CD14-positive monocyte (primary cell): Measurements from ENCODE around the gene RPL12. TPM values are rescaled to one million over a fixed set of nuclear protein-coding genes. Genes with fewer than 3 reads are reported as not detected.

Experiments
- DNase-seq, 3 donors: peaks; one replicate each; pipeline ENCODE4 v3.0.0-alpha.2; 2011 to 2022
- H2AFZ ChIP-seq: 2 replicates; pipeline ENCODE4 v1.6.0; 2012; ENCODE audit warnings: mild to moderate bottlenecking, low read depth, low read length, inconsistent platforms; ENCODE audit not compliant: insufficient read depth, poor library complexity, severe bottlenecking
- H3K27ac ChIP-seq, 2 donors: 1 replicate in 1 of 2; 2 replicates in 1 of 2; pipeline ENCODE4 v1.5.1; 2012 to 2013; ENCODE audit warnings: low read length in 2 of 2, control low read depth in 1 of 2, inconsistent platforms in 1 of 2, low read depth in 1 of 2, mild to moderate bottlenecking in 1 of 2
- H3K27me3 ChIP-seq, 2 donors: one replicate each; pipeline versions ENCODE4 v1.6.0 to v1.6.1; 2011 to 2013; ENCODE audit warnings: low read length in 2 of 2; ENCODE audit not compliant: control insufficient read depth in 2 of 2, insufficient read depth in 2 of 2
- H3K36me3 ChIP-seq, 2 donors: replicated peaks in 1 of 2; 1 replicate in 1 of 2; 2 replicates in 1 of 2; pipeline versions ENCODE4 v1.5.1 to v1.6.1; 2012 to 2013; ENCODE audit warnings: low read length in 2 of 2, control low read depth in 1 of 2, inconsistent platforms in 1 of 2, mild to moderate bottlenecking in 1 of 2; ENCODE audit not compliant: insufficient read depth in 2 of 2, control insufficient read depth in 1 of 2
- H3K4me1 ChIP-seq, 2 donors: 1 replicate in 1 of 2; 2 replicates in 1 of 2; pipeline versions ENCODE4 v1.5.1 to v1.6.1; 2012 to 2013; ENCODE audit warnings: low read length in 2 of 2, control low read depth in 1 of 2, inconsistent platforms in 1 of 2, mild to moderate bottlenecking in 1 of 2, moderate library complexity in 1 of 2; ENCODE audit not compliant: insufficient read depth in 2 of 2, control insufficient read depth in 1 of 2
- H3K4me2 ChIP-seq: replicated peaks from 2 replicates; pipeline ENCODE3; 2012; ENCODE audit warnings: low read length, moderate library complexity, mild to moderate bottlenecking; ENCODE audit not compliant: poor library complexity, severe bottlenecking; ENCODE audit errors: extremely low read depth
- H3K4me3 ChIP-seq, 3 experiments: fragments of 200-600 bp in 1 of 3; sonication (generic) in 1 of 3; replicated peaks in 1 of 3; 1 replicate in 2 of 3; 2 replicates in 1 of 3; pipeline ENCODE4 v1.5.1; 2011 to 2013; ENCODE audit warnings: low read length in 3 of 3, mild to moderate bottlenecking in 3 of 3, control low read depth in 2 of 3, low read depth in 2 of 3, inconsistent platforms in 1 of 3, moderate library complexity in 1 of 3
- H3K79me2 ChIP-seq: 2 replicates; pipeline ENCODE4 v1.6.0; 2012; ENCODE audit warnings: mild to moderate bottlenecking, control low read depth, inconsistent platforms, low read length, moderate library complexity; ENCODE audit not compliant: insufficient read depth
- H3K9ac ChIP-seq: 2 replicates; pipeline ENCODE4 v1.6.0; 2017; ENCODE audit warnings: low read length, mild to moderate bottlenecking; ENCODE audit not compliant: insufficient read depth, poor library complexity, severe bottlenecking
- H3K9me3 ChIP-seq, 2 donors: replicated peaks in 1 of 2; 1 replicate in 1 of 2; 2 replicates in 1 of 2; pipeline versions ENCODE4 v1.5.1 to v1.6.1; 2012 to 2013; ENCODE audit warnings: low read length in 2 of 2, control low read depth in 1 of 2; ENCODE audit not compliant: control insufficient read depth in 1 of 2, insufficient read depth in 1 of 2
- H4K20me1 ChIP-seq: 2 replicates; pipeline ENCODE4 v1.6.0; 2012; ENCODE audit warnings: mild to moderate bottlenecking, low read length, control low read depth, moderate library complexity; ENCODE audit not compliant: insufficient read depth
- H3K27ac Mint-ChIP-seq, 7 donors: one replicate each; pipeline ENCODE4 v1.8.0; 2020; ENCODE audit warnings: mild to moderate bottlenecking in 7 of 7, mixed read lengths in 7 of 7, moderate library complexity in 6 of 7, inconsistent platforms in 2 of 7
- H3K27me3 Mint-ChIP-seq, 3 donors: one replicate each; pipeline ENCODE4 v1.8.0; 2021 to 2022; ENCODE audit warnings: low read depth in 3 of 3, mild to moderate bottlenecking in 3 of 3, mixed read lengths in 3 of 3, moderate library complexity in 3 of 3, inconsistent platforms in 1 of 3
- H3K36me3 Mint-ChIP-seq, 2 donors: one replicate each; pipeline ENCODE4 v1.8.0; 2020; ENCODE audit warnings: mixed read lengths in 2 of 2, inconsistent platforms in 1 of 2, mild to moderate bottlenecking in 1 of 2
- H3K4me1 Mint-ChIP-seq: one replicate; pipeline ENCODE4 v1.8.0; 2020; ENCODE audit warnings: mild to moderate bottlenecking, mixed read lengths
- H3K4me3 Mint-ChIP-seq, 2 donors: one replicate each; pipeline ENCODE4 v1.8.0; 2020; ENCODE audit warnings: mild to moderate bottlenecking in 2 of 2, mixed read lengths in 2 of 2, moderate library complexity in 1 of 2
- H3K9me3 Mint-ChIP-seq, 7 donors: one replicate each; pipeline ENCODE4 v1.8.0; 2020 to 2022; ENCODE audit warnings: mixed read lengths in 7 of 7, mild to moderate bottlenecking in 6 of 7, moderate library complexity in 6 of 7, inconsistent platforms in 2 of 7
- CTCF ChIP-seq: fragments of 200-600 bp; IDR thresholded peaks from one replicate; pipeline ENCODE4 v1.8.0; 2022; ENCODE audit warnings: antibody characterized with exemption, mild to moderate bottlenecking
- WGBS: methylation state at CpG from one replicate; pipeline ENCODE4 v1.1.5; 2013; ENCODE audit warnings: missing lambda C conversion rate; ENCODE audit not compliant: insufficient coverage; 5-methylcytosine and 5-hydroxymethylcytosine counted together
- intact Hi-C, 2 donors: fragments of 100-400 bp; cut with micrococcal nuclease; formaldehyde crosslinking; loops; one replicate each; pipeline versions ENCODE4 v1.15.0 to v1.15.1; 2023
- polyA plus RNA-seq, 3 donors: library from polyadenylated mRNA; depleted of rRNA in 1 of 3; unstranded in 2 of 3; stranded (reverse) in 1 of 3; fragments of 300-500 nt in 2 of 3; fragments of >200 nt in 1 of 3; fragmentation: Illumina TruSeq in 2 of 3; gene quantifications; 1 replicate in 2 of 3; 2 replicates in 1 of 3; pipeline ENCODE4 v1.2.3, GENCODE V29; 2012 to 2021

The RPL12 gene
- polyA plus RNA-seq, 3 donors = 417 to 1,509 (median 490) TPM

GRCh38 chr9:127485995-127486394 is 34.8 kb upstream of the RPL12 start:
- no peaks in the 10 kb centered on the region for H3K4me1 Mint-ChIP-seq
- Histone ChIP-seq H3K27ac (no peak overlapping the region), H3K79me2 (no peaks in the 10 kb centered on the region), H3K9me3 (no peaks in the 10 kb centered on the region), H3K4me1 (no peaks in the 10 kb centered on the region), H3K27me3 (no peaks in the 10 kb centered on the region), H3K4me2 (no peak overlapping the region), H3K36me3 (peaks cover 61 to 92% of the 10 kb centered on the region in 2 donors), H3K4me3 (no peak overlapping the region), H3K9ac (no peak overlapping the region), H2AFZ (no peak overlapping the region), H4K20me1 (no peaks in the 10 kb centered on the region)
- peaks cover 70 to 89% of the 10 kb centered on the region in 2 donors for H3K36me3 Mint-ChIP-seq
- H3K27me3 Mint-ChIP-seq = peaks cover 0 to 3% (median 1%) of the 10 kb centered on the region in 3 donors
- no peak for TF ChIP-seq CTCF
- intact Hi-C loops = no loop called here
- 95% methylated on average over 11 of the region's 11 CpGs for WGBS
- H3K4me3 Mint-ChIP-seq = no peak overlapping the region
- no peak for DNase-seq
- no peak overlapping the region for H3K27ac Mint-ChIP-seq
- no peaks in the 10 kb centered on the region for H3K9me3 Mint-ChIP-seq

- H3K4me3 ChIP-seq = no peak overlapping the region
- no peaks in the 10 kb centered on the region for H3K4me1 Mint-ChIP-seq
- no peaks in the 10 kb centered on the region for H3K9me3 ChIP-seq
- no peak overlapping the region for H3K4me3 Mint-ChIP-seq
- H3K27me3 ChIP-seq = no peaks in the 10 kb centered on the region
- no peak overlapping the region for H3K27ac Mint-ChIP-seq
- H3K36me3 ChIP-seq = peaks cover 66 to 93% of the 10 kb centered on the region in 2 donors
- DNase-seq = no peak
- no peak overlapping the region for H3K4me2 ChIP-seq
- intact Hi-C loops = no loop called here
- H4K20me1 ChIP-seq = no peaks in the 10 kb centered on the region
- TF ChIP-seq CTCF = no peak
- peaks cover 0 to 4% (median 1%) of the 10 kb centered on the region in 3 donors for H3K27me3 Mint-ChIP-seq
- H3K27ac ChIP-seq = no peak overlapping the region
- WGBS = 96% methylated on average over 9 of the region's 9 CpGs
- H3K36me3 Mint-ChIP-seq = peaks cover 72 to 90% of the 10 kb centered on the region in 2 donors
- no peak overlapping the region for H2AFZ ChIP-seq
- no peaks in the 10 kb centered on the region for H3K4me1 ChIP-seq
- H3K79me2 ChIP-seq = no peaks in the 10 kb centered on the region
- no peak overlapping the region for H3K9ac ChIP-seq
- no peaks in the 10 kb centered on the region for H3K9me3 Mint-ChIP-seq
Measured at GRCh38 chr9:127482662-127483061, 31.5 kb upstream of the RPL12 start.
